Retinal pigment epithelial cell (primary cell): ENCODE data around the gene PRDX3.

Source experiments
- DNase-seq: peaks from one replicate; pipeline ENCODE4 v3.0.0-alpha.2; 2010; ENCODE audit warnings: low read depth
- H3K4me3 ChIP-seq: 2 replicates; pipeline ENCODE4 v1.5.1; 2011; ENCODE audit warnings: mild to moderate bottlenecking, low read length, control low read depth, moderate library complexity
- TF ChIP-seq, protein P1 (sequence below): conservative IDR thresholded peaks from 2 replicates; pipeline ENCODE4 v1.5.1; 2011; ENCODE audit warnings: low read depth, low read length, control low read depth, inconsistent platforms

The PRDX3 gene

DNA sequence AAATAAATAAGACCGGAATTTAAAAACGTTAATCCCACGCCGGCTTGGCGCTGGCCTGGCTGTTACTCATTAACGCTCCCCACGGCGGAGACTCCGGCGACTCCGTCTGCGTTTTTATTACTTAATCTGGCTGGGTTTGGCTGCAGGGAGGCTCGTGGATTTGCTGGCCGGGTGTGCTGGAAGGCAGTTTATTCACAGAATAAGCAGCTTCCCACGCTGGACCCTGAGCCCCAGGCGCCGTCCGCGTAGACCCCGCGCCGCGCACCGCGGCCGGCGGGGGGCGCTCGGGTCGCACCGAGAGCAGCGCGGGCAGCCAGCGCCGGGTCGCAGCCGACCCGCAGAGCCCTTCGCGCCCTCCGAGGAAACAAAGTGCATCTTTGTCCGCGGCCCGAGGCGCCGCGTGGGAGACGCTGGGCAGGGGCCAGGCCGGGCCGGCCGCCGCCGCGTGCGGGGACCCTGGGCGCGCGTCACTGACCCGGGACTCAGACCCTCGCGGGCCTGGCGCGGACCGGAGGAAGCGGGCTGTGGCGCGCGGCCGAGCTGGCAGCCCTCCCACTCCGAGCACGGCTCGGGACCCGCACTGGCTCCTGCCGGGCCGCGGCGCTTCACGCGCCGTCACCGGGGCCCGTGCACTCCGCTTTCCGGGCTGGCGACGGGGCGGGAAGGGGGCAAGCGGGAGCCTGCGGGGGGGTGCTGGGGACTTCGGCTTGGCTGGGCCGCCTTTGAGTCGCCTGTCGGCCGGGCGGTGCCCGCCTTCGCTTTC, 28.2 kb upstream of the PRDX3 start:
- TF ChIP-seq, protein P1, sequence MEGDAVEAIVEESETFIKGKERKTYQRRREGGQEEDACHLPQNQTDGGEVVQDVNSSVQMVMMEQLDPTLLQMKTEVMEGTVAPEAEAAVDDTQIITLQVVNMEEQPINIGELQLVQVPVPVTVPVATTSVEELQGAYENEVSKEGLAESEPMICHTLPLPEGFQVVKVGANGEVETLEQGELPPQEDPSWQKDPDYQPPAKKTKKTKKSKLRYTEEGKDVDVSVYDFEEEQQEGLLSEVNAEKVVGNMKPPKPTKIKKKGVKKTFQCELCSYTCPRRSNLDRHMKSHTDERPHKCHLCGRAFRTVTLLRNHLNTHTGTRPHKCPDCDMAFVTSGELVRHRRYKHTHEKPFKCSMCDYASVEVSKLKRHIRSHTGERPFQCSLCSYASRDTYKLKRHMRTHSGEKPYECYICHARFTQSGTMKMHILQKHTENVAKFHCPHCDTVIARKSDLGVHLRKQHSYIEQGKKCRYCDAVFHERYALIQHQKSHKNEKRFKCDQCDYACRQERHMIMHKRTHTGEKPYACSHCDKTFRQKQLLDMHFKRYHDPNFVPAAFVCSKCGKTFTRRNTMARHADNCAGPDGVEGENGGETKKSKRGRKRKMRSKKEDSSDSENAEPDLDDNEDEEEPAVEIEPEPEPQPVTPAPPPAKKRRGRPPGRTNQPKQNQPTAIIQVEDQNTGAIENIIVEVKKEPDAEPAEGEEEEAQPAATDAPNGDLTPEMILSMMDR = peak; percentile 45
- H3K4me3 ChIP-seq = peak overlapping the region; percentile 61
- DNase-seq = peak; percentile 38

DNA sequence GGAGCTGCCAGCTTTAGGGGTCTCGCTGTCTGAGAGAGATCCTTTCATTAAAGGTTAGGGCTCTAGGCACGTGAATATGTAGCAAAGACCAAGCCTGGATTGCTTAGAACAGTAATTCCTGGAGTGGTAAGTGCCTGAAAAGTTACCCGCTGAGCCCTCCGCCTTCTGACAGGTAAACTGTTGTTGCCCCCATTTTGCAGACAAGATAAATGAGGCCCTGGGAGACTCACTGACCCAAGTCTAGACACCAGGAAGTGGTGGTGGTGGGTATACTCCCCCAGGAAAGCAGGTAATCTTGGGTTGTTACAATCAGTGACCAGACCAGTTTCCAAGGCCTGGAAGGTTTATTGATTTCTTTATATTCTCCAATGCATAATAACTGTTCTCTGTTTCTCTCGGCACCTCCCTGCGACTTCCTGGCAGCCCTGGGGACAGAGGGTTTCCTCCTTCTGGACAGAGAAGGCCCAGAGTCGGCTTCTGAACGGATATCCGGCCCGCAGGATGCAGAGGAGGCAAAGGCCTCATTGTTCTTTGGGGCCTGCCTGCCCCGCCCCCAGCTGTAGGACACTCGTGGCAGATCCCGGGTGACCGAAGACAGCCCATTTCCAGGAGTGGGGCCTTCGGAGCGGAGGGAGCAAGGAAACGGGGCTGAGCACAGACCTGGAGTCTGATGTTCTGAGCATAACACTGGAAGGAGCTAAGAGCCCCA, 27.4 kb upstream of the PRDX3 start:
- TF ChIP-seq, protein P1 = no peak
- peak overlapping the region; percentile 41 for H3K4me3 ChIP-seq
- no peak for DNase-seq

DNA sequence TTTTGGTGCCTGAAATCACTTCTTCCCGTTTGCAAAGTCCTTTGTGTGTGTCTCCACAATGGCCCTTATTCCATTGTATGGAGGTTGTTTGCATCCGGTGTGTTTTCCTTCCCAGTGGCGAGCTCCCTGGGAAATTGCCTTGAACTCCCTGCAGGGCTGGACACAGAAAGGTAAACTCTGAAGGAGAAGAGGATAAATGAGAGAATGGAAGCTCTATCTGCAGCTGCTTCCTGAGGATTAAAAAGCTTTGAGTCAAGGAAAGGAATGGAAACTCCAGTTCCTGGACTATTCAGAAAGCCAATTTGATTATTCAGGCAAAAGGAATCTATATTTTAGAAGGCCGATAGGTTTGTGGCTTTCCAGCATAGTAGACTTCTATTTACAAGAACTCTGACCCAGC, 24.4 kb upstream of the PRDX3 start:
- peak; percentile 14 for DNase-seq
- no peak overlapping the region for H3K4me3 ChIP-seq
- TF ChIP-seq, protein P1 = no peak

DNA sequence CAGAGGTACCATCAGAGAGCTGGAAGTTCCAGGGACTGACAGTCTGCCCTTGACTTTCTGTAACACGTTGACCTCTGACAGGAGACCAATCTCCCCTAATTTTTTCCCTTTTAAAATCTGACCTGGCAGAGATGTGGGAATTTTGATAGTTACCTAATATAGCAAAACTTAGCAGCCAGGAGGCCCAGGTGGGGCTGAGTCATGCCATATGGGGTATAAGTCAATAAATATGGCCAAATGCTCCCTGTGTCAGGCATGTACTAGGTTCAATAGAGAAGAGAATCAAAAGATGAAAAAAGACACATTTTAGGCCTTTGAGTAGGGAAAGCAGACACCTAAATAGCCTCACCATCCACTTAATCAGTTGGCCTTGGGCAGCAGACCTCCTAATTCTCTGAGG, 22.6 kb upstream of the PRDX3 start:
- no peak overlapping the region for H3K4me3 ChIP-seq
- DNase-seq = no peak
- TF ChIP-seq, protein P1 = no peak

DNA sequence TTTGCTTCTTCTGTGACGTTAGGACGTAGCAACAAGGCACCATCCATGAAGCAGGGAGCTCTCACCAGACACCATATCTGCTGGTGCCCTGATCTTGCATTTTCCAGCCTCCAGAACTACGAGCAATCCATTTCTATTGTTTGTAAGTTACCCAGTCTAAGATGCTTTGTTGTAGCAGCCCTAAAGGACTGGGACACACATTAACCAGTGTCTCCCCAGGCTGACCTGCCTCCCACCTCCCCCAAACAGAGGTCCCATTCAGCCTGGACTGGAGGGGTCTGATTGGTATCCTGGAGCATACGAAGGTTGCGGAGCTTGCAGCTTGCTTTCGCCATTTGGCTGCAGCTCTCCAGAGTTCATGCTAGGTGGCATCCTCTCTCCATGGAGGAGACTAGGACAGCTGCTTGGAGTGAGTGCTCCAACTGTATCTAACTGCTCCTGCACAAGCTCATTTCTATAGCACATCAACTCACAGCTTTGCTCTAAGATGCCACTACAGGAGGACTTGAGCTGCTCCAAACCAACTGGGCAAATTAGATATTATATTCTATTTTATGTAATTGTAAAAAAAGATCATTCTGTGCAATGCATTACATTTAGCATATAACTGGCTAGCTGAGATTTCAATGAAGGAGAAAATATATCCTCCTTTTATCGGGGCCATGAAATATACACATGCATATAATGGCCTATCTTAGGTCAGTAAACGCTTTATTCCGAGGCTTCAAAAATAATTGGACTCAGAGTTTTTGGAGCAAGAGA, 20.8 kb upstream of the PRDX3 start:
- DNase-seq = no peak
- TF ChIP-seq, protein P1 = peak; percentile 83
- H3K4me3 ChIP-seq = no peak overlapping the region

DNA sequence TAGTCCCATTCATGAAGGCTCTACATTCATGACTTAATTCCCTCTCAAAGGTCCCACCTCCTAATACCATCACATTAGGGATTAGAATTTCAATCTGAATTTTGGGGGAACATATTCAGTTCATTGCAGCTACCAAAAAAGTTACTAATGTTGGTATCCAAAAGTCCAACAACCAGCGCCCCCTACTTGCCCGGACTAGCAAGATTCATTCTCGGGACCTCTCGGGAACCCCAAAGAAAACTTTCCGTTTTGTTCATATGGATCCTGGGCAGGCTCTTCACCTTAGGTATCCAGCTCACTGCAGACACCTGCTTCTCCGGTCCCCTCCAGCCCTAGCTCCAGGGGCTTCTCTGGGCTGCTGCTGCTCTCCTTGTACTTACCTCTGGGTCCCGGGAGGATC, 19.8 kb upstream of the PRDX3 start:
- DNase-seq = no peak
- H3K4me3 ChIP-seq = no peak overlapping the region
- TF ChIP-seq, protein P1 = peak; percentile 59
